IMR-90 (cell line): ENCODE data around the gene FRMPD3.

Experiments used
- BHLHE40 ChIP-seq: fragments of 150-350 bp; IDR thresholded peaks from 2 replicates; pipeline ENCODE4 v1.6.1; 2016; ENCODE audit warnings: mild to moderate bottlenecking, low read depth, low read length
- CEBPB ChIP-seq: IDR thresholded peaks from 2 replicates; pipeline ENCODE4 v1.6.1; 2012; ENCODE audit warnings: low read depth, low read length, improper control_type of control experiment
- CHD1 ChIP-seq: IDR thresholded peaks from 2 replicates; pipeline ENCODE4 v1.6.1; 2012; ENCODE audit warnings: low read depth, low read length, improper control_type of control experiment
- FOS ChIP-seq: fragments of 150-350 bp; IDR thresholded peaks from 2 replicates; pipeline ENCODE4 v1.6.1; 2016; ENCODE audit warnings: low read depth, low read length
- MAZ ChIP-seq: IDR thresholded peaks from 2 replicates; pipeline ENCODE4 v1.6.1; 2012; ENCODE audit warnings: low read depth, mild to moderate bottlenecking, low read length, improper control_type of control experiment, moderate library complexity, borderline replicate concordance
- NFE2L2 ChIP-seq: fragments of 150-350 bp; IDR thresholded peaks from 2 replicates; pipeline ENCODE4 v1.6.1; 2016; ENCODE audit warnings: low read depth, mild to moderate bottlenecking, low read length
- POLR2A ChIP-seq: IDR thresholded peaks from 2 replicates; pipeline ENCODE4 v1.6.1; 2012; ENCODE audit warnings: mild to moderate bottlenecking, low read depth, low read length
- RAD21 ChIP-seq: IDR thresholded peaks from 2 replicates; pipeline ENCODE4 v1.6.1; 2012; ENCODE audit warnings: low read length, improper control_type of control experiment
- RFX5 ChIP-seq: IDR thresholded peaks from 2 replicates; pipeline ENCODE4 v1.8.0; 2012; ENCODE audit warnings: low read depth, mild to moderate bottlenecking, low read length, moderate library complexity
- SMC3 ChIP-seq: fragments of 150-350 bp; IDR thresholded peaks from 2 replicates; pipeline ENCODE4 v1.6.1; 2016; ENCODE audit warnings: low read depth, mild to moderate bottlenecking, antibody characterized with exemption, low read length, moderate library complexity
- USF2 ChIP-seq: fragments of 150-350 bp; IDR thresholded peaks from 2 replicates; pipeline ENCODE4 v1.6.1; 2017; ENCODE audit warnings: mild to moderate bottlenecking, antibody characterized with exemption, low read length, low read depth
- TF ChIP-seq, protein P1 (sequence below): conservative IDR thresholded peaks from 2 replicates; pipeline ENCODE4 v1.5.1; 2012; ENCODE audit warnings: mild to moderate bottlenecking, low read depth, low read length, improper control_type of control experiment
- TF ChIP-seq, protein P2 (sequence below): fragments of 150-350 bp; IDR thresholded peaks from 2 replicates; pipeline ENCODE4 v1.6.1; 2016; ENCODE audit warnings: low read depth, mild to moderate bottlenecking, low read length, moderate library complexity, borderline replicate concordance

- no peak for TF ChIP-seq POLR2A
- TF ChIP-seq, protein P1, sequence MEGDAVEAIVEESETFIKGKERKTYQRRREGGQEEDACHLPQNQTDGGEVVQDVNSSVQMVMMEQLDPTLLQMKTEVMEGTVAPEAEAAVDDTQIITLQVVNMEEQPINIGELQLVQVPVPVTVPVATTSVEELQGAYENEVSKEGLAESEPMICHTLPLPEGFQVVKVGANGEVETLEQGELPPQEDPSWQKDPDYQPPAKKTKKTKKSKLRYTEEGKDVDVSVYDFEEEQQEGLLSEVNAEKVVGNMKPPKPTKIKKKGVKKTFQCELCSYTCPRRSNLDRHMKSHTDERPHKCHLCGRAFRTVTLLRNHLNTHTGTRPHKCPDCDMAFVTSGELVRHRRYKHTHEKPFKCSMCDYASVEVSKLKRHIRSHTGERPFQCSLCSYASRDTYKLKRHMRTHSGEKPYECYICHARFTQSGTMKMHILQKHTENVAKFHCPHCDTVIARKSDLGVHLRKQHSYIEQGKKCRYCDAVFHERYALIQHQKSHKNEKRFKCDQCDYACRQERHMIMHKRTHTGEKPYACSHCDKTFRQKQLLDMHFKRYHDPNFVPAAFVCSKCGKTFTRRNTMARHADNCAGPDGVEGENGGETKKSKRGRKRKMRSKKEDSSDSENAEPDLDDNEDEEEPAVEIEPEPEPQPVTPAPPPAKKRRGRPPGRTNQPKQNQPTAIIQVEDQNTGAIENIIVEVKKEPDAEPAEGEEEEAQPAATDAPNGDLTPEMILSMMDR: no peak
- TF ChIP-seq RFX5: no peak
- TF ChIP-seq MAZ: no peak
- TF ChIP-seq SMC3: no peak
- TF ChIP-seq FOS: no peak
- no peak for TF ChIP-seq RAD21
- no peak for TF ChIP-seq BHLHE40
- TF ChIP-seq, protein P2, sequence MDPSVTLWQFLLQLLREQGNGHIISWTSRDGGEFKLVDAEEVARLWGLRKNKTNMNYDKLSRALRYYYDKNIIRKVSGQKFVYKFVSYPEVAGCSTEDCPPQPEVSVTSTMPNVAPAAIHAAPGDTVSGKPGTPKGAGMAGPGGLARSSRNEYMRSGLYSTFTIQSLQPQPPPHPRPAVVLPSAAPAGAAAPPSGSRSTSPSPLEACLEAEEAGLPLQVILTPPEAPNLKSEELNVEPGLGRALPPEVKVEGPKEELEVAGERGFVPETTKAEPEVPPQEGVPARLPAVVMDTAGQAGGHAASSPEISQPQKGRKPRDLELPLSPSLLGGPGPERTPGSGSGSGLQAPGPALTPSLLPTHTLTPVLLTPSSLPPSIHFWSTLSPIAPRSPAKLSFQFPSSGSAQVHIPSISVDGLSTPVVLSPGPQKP: no peak
- TF ChIP-seq USF2: no peak
- no peak for TF ChIP-seq CHD1
- no peak for TF ChIP-seq CEBPB
- no peak for TF ChIP-seq NFE2L2
Observed at GRCh38 chrX:107454302-107454701, 4.8 kb downstream of the FRMPD3 start.
